WTC11 (cell line): ENCODE measurements around the gene FARP2. TPM values are rescaled to one million over a fixed set of nuclear protein-coding genes. Genes with fewer than 3 reads are reported as not detected.

Source experiments
- ATAC-seq: fragments of 200-7000 bp; cut with Tn5 transposase; 2 replicates; pipeline ENCODE4 v1.10.0; 2021; ENCODE audit warnings: mild to moderate bottlenecking, moderate library complexity
- CTCF ChIA-PET: fragments of 300-600 bp; sonication (Branson Sonifier 250); formaldehyde crosslinking; loops from one replicate; lab custom pipeline; 2021; ENCODE audit warnings: antibody characterized with exemption; lab: Charles Lee
- POLR2A ChIA-PET: fragments of 350-600 bp; sonication (Branson Sonifier 250); formaldehyde crosslinking; loops from one replicate; lab custom pipeline; 2021; ENCODE audit warnings: antibody characterized with exemption; lab: Charles Lee
- DNase-seq: peaks from one replicate; pipeline ENCODE4 v3.0.0; 2021; ENCODE audit warnings: low spot score
- H3K27ac Mint-ChIP-seq: 2 replicates; pipeline ENCODE4 v1.8.0; 2021; ENCODE audit warnings: mixed read lengths
- H3K27me3 Mint-ChIP-seq: 2 replicates; pipeline ENCODE4 v1.8.0; 2021; ENCODE audit warnings: low read depth, mild to moderate bottlenecking, moderate library complexity, mixed read lengths
- H3K36me3 Mint-ChIP-seq: 2 replicates; pipeline ENCODE4 v1.8.0; 2021; ENCODE audit warnings: mixed read lengths
- H3K4me1 Mint-ChIP-seq: 2 replicates; pipeline ENCODE4 v1.8.0; 2022; ENCODE audit warnings: mixed read lengths
- H3K4me3 Mint-ChIP-seq: 2 replicates; pipeline ENCODE4 v1.8.0; 2021; ENCODE audit warnings: mild to moderate bottlenecking, moderate library complexity, mixed read lengths
- H3K9me3 Mint-ChIP-seq: 2 replicates; pipeline ENCODE4 v1.8.0; 2021; ENCODE audit warnings: mixed read lengths
- ATF1 ChIP-seq: sonication (generic); formaldehyde crosslinking; IDR thresholded peaks from 2 replicates; pipeline ENCODE4 v1.8.1; 2023; ENCODE audit warnings: mild to moderate bottlenecking, moderate library complexity, missing genetic modification reagents
- CREB1 ChIP-seq: sonication (generic); formaldehyde crosslinking; IDR thresholded peaks from 2 replicates; pipeline ENCODE4 v1.8.0; 2023; ENCODE audit warnings: mild to moderate bottlenecking, missing genetic modification reagents
- CREM ChIP-seq: sonication (generic); formaldehyde crosslinking; IDR thresholded peaks from 2 replicates; pipeline ENCODE4 v1.8.1; 2022; ENCODE audit warnings: mild to moderate bottlenecking, missing genetic modification reagents, moderate library complexity
- ETV6 ChIP-seq: sonication (generic); formaldehyde crosslinking; IDR thresholded peaks from 2 replicates; pipeline ENCODE4 v1.8.1; 2022; ENCODE audit warnings: mild to moderate bottlenecking, missing genetic modification reagents
- FOXK1 ChIP-seq: sonication (generic); formaldehyde crosslinking; IDR thresholded peaks from 2 replicates; pipeline ENCODE4 v1.8.0; 2022; ENCODE audit warnings: mild to moderate bottlenecking, moderate library complexity, missing genetic modification reagents
- GRHL2 ChIP-seq: fragments of 250-450 bp; sonication (Bioruptor Pico); IDR thresholded peaks from 2 replicates; pipeline ENCODE4 v1.8.0; 2022; ENCODE audit warnings: mild to moderate bottlenecking, moderate library complexity; ENCODE audit not compliant: insufficient replicate concordance, severe bottlenecking
- JAZF1 ChIP-seq: fragments of 250-450 bp; sonication (Bioruptor Pico); IDR thresholded peaks from 2 replicates; pipeline ENCODE4 v1.9.0; 2021; ENCODE audit warnings: moderate library complexity, mild to moderate bottlenecking, inconsistent platforms
- MXD4 ChIP-seq: fragments of 250-450 bp; sonication (Bioruptor Pico); IDR thresholded peaks from 2 replicates; pipeline ENCODE4 v1.8.0; 2021; ENCODE audit warnings: mild to moderate bottlenecking, moderate library complexity, borderline replicate concordance
- OVOL2 ChIP-seq: fragments of 250-450 bp; sonication (Bioruptor Pico); IDR thresholded peaks from 2 replicates; pipeline ENCODE4 v1.9.0; 2021; ENCODE audit warnings: mild to moderate bottlenecking, borderline replicate concordance
- PRRX2 ChIP-seq: fragments of 250-450 bp; sonication (Bioruptor Pico); IDR thresholded peaks from 2 replicates; pipeline ENCODE4 v1.8.0; 2021; ENCODE audit warnings: mild to moderate bottlenecking
- RELA ChIP-seq: sonication (generic); formaldehyde crosslinking; IDR thresholded peaks from 2 replicates; pipeline ENCODE4 v1.8.1; 2022; ENCODE audit warnings: missing genetic modification reagents, mild to moderate bottlenecking, borderline replicate concordance
- SMAD4 ChIP-seq: sonication (generic); formaldehyde crosslinking; IDR thresholded peaks from 2 replicates; pipeline ENCODE4 v1.8.0; 2022; ENCODE audit warnings: mild to moderate bottlenecking, missing genetic modification reagents
- TEAD1 ChIP-seq: sonication (generic); formaldehyde crosslinking; IDR thresholded peaks from 2 replicates; pipeline ENCODE4 v1.8.0; 2022; ENCODE audit warnings: mild to moderate bottlenecking, missing genetic modification reagents
- TP53 ChIP-seq: sonication (generic); formaldehyde crosslinking; IDR thresholded peaks from 2 replicates; pipeline ENCODE4 v1.8.1; 2023; ENCODE audit warnings: mild to moderate bottlenecking, missing genetic modification reagents
- ZBTB21 ChIP-seq: sonication (generic); formaldehyde crosslinking; IDR thresholded peaks from 2 replicates; pipeline ENCODE4 v1.8.1; 2023; ENCODE audit warnings: mild to moderate bottlenecking, missing genetic modification reagents, borderline replicate concordance
- ZNF416 ChIP-seq: fragments of 250-450 bp; sonication (Bioruptor Pico); IDR thresholded peaks from 2 replicates; pipeline ENCODE4 v1.9.0; 2021; ENCODE audit warnings: mild to moderate bottlenecking, inconsistent platforms
- total RNA-seq: library from RNA; stranded (reverse); gene quantifications from 3 replicates; pipeline ENCODE4 v1.2.3, GENCODE V29; 2021
- TF ChIP-seq, protein P1 (sequence below): sonication (generic); formaldehyde crosslinking; IDR thresholded peaks from 2 replicates; pipeline ENCODE4 v1.8.0; 2022; ENCODE audit warnings: mild to moderate bottlenecking, missing genetic modification reagents
- TF ChIP-seq, protein P2 (sequence below): fragments of 250-450 bp; sonication (Bioruptor Pico); IDR thresholded peaks from 2 replicates; pipeline ENCODE4 v1.9.0; 2021; ENCODE audit warnings: mild to moderate bottlenecking, borderline replicate concordance
- TF ChIP-seq, protein P3 (sequence below): sonication (generic); formaldehyde crosslinking; conservative IDR thresholded peaks from 2 replicates; pipeline ENCODE4 v1.8.1; 2022; ENCODE audit warnings: mild to moderate bottlenecking, missing genetic modification reagents
- TF ChIP-seq, protein P4 (sequence below): sonication (generic); formaldehyde crosslinking; IDR thresholded peaks from 2 replicates; pipeline ENCODE4 v1.8.1; 2023; ENCODE audit warnings: mild to moderate bottlenecking, missing genetic modification reagents
- TF ChIP-seq, protein P5 (sequence below): sonication (generic); formaldehyde crosslinking; IDR thresholded peaks from 2 replicates; pipeline ENCODE4 v1.8.1; 2023; ENCODE audit warnings: mild to moderate bottlenecking, moderate library complexity, missing genetic modification reagents
- TF ChIP-seq, protein P6 (sequence below): sonication (generic); formaldehyde crosslinking; IDR thresholded peaks from 2 replicates; pipeline ENCODE4 v1.8.0; 2023; ENCODE audit warnings: missing genetic modification reagents, mild to moderate bottlenecking, borderline replicate concordance

Gene FARP2
- total RNA-seq, 1 experiment from 2014 or later = 37.8 TPM

DNA sequence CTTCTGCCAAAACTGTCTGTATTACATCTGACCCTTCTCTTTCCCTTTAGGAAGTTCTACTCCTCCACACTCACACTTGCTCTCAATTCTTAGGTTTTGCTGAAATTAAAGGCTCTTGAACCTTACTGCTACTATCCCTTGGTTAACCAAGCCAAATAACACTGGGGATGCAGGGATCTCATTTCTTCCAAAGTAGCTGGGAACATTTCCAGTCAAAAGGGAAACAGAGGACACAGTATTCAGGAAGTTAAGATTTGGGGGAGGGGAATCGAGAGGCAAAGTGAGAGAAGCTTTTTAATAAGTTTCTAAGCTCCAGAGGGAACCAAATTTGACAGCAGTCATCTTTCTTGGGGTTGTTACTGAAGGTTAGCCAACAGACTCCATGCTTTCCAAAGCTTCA lies 34.2 kb upstream of the FARP2 start (continued):
- no peak for TF ChIP-seq ZBTB21 (CRISPR knock-in tag)
- TF ChIP-seq, protein P1, sequence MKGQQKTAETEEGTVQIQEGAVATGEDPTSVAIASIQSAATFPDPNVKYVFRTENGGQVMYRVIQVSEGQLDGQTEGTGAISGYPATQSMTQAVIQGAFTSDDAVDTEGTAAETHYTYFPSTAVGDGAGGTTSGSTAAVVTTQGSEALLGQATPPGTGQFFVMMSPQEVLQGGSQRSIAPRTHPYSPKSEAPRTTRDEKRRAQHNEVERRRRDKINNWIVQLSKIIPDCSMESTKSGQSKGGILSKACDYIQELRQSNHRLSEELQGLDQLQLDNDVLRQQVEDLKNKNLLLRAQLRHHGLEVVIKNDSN (CRISPR knock-in tag) = no peak

DNA sequence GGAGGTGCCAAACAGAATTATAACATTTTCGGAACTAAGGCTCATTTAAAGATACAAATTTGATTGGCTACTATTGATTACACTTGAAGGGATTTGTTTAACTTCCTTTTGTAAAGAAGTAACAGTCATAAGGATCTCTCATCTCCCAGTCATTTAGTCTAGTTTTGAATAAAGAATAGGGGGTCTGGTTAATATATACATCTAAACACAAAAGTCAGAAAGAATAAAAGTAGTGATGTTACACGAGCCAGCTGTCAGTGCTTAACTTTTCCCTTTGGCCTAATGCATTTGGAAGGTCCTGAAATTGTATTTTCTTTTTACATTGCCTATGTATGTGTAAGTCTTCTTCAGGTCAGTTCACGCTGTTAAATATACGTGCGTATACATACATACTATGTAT lies 32.3 kb upstream of the FARP2 start:
- Mint-ChIP-seq H3K36me3 (peaks cover 37% of the 10 kb centered on the region), H3K4me1 (peaks cover 38% of the 10 kb centered on the region), H3K4me3 (no peak overlapping the region), H3K9me3 (no peaks in the 10 kb centered on the region), H3K27ac (peak overlapping the region; percentile 31; the same call in 1 of the 2 replicates), H3K27me3 (no peaks in the 10 kb centered on the region)
- DNase-seq (no peak), ATAC-seq (no peak)
- TF ChIP-seq, protein P2, sequence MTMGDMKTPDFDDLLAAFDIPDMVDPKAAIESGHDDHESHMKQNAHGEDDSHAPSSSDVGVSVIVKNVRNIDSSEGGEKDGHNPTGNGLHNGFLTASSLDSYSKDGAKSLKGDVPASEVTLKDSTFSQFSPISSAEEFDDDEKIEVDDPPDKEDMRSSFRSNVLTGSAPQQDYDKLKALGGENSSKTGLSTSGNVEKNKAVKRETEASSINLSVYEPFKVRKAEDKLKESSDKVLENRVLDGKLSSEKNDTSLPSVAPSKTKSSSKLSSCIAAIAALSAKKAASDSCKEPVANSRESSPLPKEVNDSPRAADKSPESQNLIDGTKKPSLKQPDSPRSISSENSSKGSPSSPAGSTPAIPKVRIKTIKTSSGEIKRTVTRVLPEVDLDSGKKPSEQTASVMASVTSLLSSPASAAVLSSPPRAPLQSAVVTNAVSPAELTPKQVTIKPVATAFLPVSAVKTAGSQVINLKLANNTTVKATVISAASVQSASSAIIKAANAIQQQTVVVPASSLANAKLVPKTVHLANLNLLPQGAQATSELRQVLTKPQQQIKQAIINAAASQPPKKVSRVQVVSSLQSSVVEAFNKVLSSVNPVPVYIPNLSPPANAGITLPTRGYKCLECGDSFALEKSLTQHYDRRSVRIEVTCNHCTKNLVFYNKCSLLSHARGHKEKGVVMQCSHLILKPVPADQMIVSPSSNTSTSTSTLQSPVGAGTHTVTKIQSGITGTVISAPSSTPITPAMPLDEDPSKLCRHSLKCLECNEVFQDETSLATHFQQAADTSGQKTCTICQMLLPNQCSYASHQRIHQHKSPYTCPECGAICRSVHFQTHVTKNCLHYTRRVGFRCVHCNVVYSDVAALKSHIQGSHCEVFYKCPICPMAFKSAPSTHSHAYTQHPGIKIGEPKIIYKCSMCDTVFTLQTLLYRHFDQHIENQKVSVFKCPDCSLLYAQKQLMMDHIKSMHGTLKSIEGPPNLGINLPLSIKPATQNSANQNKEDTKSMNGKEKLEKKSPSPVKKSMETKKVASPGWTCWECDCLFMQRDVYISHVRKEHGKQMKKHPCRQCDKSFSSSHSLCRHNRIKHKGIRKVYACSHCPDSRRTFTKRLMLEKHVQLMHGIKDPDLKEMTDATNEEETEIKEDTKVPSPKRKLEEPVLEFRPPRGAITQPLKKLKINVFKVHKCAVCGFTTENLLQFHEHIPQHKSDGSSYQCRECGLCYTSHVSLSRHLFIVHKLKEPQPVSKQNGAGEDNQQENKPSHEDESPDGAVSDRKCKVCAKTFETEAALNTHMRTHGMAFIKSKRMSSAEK (CRISPR knock-in tag) = no peak
- TF ChIP-seq SMAD4 (no peak), OVOL2 (CRISPR knock-in tag) (no peak), GRHL2 (CRISPR knock-in tag) (no peak), MXD4 (CRISPR knock-in tag) (no peak), CREM (no peak), RELA (CRISPR knock-in tag) (no peak), PRRX2 (CRISPR knock-in tag) (no peak), ZNF416 (CRISPR knock-in tag) (no peak), TP53 (CRISPR knock-in tag) (no peak), CREB1 (CRISPR knock-in tag) (no peak)
- TF ChIP-seq, protein P3, sequence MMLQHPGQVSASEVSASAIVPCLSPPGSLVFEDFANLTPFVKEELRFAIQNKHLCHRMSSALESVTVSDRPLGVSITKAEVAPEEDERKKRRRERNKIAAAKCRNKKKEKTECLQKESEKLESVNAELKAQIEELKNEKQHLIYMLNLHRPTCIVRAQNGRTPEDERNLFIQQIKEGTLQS (CRISPR knock-in tag) = no peak
- ChIA-PET CTCF (interaction anchor here (0.6 to 1.2 kb wide), 2 partner anchors 10 to 68 kb away, joined by 3 read pairs; no protein-coding TSS in a partner anchor), POLR2A (no interaction called here)

DNA sequence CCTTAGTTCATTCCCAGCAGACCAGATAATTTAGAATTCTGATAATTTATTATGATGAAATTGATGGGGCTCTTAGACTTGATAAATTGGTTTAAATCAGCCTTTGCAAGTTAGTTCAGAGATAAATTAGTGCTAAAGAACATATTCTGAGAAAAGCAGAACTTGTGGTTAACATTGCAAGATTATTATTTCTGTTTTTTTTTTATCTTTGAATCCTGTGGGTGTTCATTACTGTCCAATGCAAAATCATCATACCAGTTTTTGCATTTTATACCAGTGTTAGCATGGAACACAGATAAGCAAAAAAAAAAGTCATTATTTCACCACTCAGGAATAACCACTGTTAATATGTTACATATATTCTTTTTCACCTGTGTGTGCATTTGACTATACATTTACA lies 31.3 kb upstream of the FARP2 start:
- Mint-ChIP-seq H3K27ac (no peak overlapping the region), H3K4me1 (peaks cover 36% of the 10 kb centered on the region), H3K9me3 (no peaks in the 10 kb centered on the region), H3K4me3 (no peak overlapping the region), H3K27me3 (no peaks in the 10 kb centered on the region), H3K36me3 (peaks cover 46% of the 10 kb centered on the region)
- ATAC-seq (no peak), DNase-seq (no peak)
- CTCF ChIA-PET = interaction anchor here (0.6 kb wide), 1 partner anchor 11 kb away, joined by 3 read pairs; no protein-coding TSS in a partner anchor
- POLR2A ChIA-PET = no interaction called here
- TF ChIP-seq FOXK1 = no peak
- no peak for TF ChIP-seq ETV6 (CRISPR knock-in tag)
- no peak for TF ChIP-seq RELA (CRISPR knock-in tag)
- TF ChIP-seq, protein P4, sequence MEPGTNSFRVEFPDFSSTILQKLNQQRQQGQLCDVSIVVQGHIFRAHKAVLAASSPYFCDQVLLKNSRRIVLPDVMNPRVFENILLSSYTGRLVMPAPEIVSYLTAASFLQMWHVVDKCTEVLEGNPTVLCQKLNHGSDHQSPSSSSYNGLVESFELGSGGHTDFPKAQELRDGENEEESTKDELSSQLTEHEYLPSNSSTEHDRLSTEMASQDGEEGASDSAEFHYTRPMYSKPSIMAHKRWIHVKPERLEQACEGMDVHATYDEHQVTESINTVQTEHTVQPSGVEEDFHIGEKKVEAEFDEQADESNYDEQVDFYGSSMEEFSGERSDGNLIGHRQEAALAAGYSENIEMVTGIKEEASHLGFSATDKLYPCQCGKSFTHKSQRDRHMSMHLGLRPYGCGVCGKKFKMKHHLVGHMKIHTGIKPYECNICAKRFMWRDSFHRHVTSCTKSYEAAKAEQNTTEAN (CRISPR knock-in tag) = no peak
- no peak for TF ChIP-seq TEAD1
- TF ChIP-seq, protein P5, sequence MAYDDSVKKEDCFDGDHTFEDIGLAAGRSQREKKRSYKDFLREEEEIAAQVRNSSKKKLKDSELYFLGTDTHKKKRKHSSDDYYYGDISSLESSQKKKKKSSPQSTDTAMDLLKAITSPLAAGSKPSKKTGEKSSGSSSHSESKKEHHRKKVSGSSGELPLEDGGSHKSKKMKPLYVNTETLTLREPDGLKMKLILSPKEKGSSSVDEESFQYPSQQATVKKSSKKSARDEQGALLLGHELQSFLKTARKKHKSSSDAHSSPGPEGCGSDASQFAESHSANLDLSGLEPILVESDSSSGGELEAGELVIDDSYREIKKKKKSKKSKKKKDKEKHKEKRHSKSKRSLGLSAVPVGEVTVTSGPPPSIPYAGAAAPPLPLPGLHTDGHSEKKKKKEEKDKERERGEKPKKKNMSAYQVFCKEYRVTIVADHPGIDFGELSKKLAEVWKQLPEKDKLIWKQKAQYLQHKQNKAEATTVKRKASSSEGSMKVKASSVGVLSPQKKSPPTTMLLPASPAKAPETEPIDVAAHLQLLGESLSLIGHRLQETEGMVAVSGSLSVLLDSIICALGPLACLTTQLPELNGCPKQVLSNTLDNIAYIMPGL = no peak
- TF ChIP-seq OVOL2 (CRISPR knock-in tag) = no peak
- TF ChIP-seq GRHL2 (CRISPR knock-in tag) = no peak
- no peak for TF ChIP-seq JAZF1
- no peak for TF ChIP-seq ATF1
- TF ChIP-seq, protein P6, sequence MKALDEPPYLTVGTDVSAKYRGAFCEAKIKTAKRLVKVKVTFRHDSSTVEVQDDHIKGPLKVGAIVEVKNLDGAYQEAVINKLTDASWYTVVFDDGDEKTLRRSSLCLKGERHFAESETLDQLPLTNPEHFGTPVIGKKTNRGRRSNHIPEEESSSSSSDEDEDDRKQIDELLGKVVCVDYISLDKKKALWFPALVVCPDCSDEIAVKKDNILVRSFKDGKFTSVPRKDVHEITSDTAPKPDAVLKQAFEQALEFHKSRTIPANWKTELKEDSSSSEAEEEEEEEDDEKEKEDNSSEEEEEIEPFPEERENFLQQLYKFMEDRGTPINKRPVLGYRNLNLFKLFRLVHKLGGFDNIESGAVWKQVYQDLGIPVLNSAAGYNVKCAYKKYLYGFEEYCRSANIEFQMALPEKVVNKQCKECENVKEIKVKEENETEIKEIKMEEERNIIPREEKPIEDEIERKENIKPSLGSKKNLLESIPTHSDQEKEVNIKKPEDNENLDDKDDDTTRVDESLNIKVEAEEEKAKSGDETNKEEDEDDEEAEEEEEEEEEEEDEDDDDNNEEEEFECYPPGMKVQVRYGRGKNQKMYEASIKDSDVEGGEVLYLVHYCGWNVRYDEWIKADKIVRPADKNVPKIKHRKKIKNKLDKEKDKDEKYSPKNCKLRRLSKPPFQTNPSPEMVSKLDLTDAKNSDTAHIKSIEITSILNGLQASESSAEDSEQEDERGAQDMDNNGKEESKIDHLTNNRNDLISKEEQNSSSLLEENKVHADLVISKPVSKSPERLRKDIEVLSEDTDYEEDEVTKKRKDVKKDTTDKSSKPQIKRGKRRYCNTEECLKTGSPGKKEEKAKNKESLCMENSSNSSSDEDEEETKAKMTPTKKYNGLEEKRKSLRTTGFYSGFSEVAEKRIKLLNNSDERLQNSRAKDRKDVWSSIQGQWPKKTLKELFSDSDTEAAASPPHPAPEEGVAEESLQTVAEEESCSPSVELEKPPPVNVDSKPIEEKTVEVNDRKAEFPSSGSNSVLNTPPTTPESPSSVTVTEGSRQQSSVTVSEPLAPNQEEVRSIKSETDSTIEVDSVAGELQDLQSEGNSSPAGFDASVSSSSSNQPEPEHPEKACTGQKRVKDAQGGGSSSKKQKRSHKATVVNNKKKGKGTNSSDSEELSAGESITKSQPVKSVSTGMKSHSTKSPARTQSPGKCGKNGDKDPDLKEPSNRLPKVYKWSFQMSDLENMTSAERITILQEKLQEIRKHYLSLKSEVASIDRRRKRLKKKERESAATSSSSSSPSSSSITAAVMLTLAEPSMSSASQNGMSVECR = no peak
